ENCODE results near the gene GNB5.

The GNB5 gene

DNA sequence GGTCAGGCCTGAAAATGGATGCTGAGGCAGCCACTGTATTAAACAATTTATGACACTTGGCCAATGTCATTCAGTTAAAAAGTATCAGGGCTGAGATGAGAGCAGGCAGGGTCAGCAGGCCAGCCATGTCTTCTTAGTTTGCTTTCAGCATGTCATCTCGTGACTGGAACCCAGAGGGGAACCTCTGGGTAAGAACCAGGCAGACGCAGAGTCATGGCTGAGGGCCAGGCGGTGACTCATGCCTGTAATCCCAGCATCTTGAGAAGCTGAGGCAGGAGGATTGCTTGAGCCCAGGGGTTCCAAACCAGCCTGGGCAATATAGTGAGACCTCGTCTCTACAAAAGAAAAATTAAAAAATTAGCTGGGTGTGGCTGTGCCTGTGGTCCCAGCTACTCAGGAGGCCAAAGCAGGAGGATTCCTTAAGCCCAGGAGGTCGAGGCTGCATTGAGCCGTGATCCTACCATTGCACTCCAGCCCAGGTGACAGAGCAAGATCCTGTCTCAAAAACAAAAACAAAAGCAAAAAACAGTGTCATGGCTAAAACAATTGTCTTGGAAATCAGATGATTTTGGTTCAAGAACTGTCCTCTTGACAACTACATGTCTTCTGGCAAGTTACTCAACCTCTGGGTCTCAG, 90.3 kb downstream of the GNB5 start:
- H4K8ac ChIP-seq (ENCODE audit: low read length), result peak overlapping the region; percentile 47
- peak overlapping the region; percentile 25 for H2BK5ac ChIP-seq (ENCODE audit: low read depth, low read length, poor library complexity, severe bottlenecking)
- H3K23ac ChIP-seq (ENCODE audit: low read length in 2 of 2), result no peak overlapping the region
- peak overlapping the region; percentile 94 for H2AK5ac ChIP-seq (ENCODE audit: low read length, severe bottlenecking)
- H2AFZ ChIP-seq (ENCODE audit: low read depth, low read length), result no peak overlapping the region
- H2BK12ac ChIP-seq (ENCODE audit: low read length in 2 of 2), result peak overlapping the region; percentile 71 to 87
- no peaks in the 10 kb centered on the region for H3K36me3 ChIP-seq (ENCODE audit: control insufficient read depth in 1 of 2, insufficient read depth in 2 of 2, low read depth in 1 of 2, low read length in 2 of 2)
- H2BK15ac ChIP-seq (ENCODE audit: low read depth, poor library complexity, severe bottlenecking), result no peak overlapping the region
- peak; percentile 99 for DNase-seq
- no peaks in the 10 kb centered on the region for H3K9me3 ChIP-seq (ENCODE audit: control insufficient read depth, low read length)
- H3K18ac ChIP-seq (ENCODE audit: low read depth in 1 of 2, low read length in 2 of 2), result peak overlapping the region; percentile 19 to 84
- no peak overlapping the region for H3K4me2 ChIP-seq (ENCODE audit: low read length, poor library complexity, severe bottlenecking)
- H3K14ac ChIP-seq (ENCODE audit: low read length in 2 of 2), result no peak overlapping the region
- H3K9ac ChIP-seq (ENCODE audit: low read length), result no peak overlapping the region
- peaks cover 25% of the 10 kb centered on the region for H3K4me1 ChIP-seq (ENCODE audit: control insufficient read depth, insufficient read depth, low read depth, low read length)
- no peaks in the 10 kb centered on the region for H3K79me1 ChIP-seq (replicated peaks; ENCODE audit: low read length, poor library complexity, severe bottlenecking)
- H2BK120ac ChIP-seq (ENCODE audit: low read depth, low read length), result no peak overlapping the region
- no peak overlapping the region for H3K4me3 ChIP-seq (ENCODE audit: insufficient read depth in 1 of 2, low read depth in 1 of 2, low read length in 2 of 2)
- no peak overlapping the region for H4K91ac ChIP-seq (ENCODE audit: low read length)
- no peaks in the 10 kb centered on the region for H3K27me3 ChIP-seq (ENCODE audit: control insufficient read depth in 1 of 2, insufficient read depth in 1 of 2, low read length in 2 of 2)
- H3K4ac ChIP-seq (ENCODE audit: low read depth in 1 of 2, low read length in 2 of 2), result peak overlapping the region; percentile 18 to 82
- H3K27ac ChIP-seq (ENCODE audit: low read length, poor library complexity, severe bottlenecking), result no peak overlapping the region
- WGBS, result 45% methylated on average over 6 of the region's 6 CpGs

DNA sequence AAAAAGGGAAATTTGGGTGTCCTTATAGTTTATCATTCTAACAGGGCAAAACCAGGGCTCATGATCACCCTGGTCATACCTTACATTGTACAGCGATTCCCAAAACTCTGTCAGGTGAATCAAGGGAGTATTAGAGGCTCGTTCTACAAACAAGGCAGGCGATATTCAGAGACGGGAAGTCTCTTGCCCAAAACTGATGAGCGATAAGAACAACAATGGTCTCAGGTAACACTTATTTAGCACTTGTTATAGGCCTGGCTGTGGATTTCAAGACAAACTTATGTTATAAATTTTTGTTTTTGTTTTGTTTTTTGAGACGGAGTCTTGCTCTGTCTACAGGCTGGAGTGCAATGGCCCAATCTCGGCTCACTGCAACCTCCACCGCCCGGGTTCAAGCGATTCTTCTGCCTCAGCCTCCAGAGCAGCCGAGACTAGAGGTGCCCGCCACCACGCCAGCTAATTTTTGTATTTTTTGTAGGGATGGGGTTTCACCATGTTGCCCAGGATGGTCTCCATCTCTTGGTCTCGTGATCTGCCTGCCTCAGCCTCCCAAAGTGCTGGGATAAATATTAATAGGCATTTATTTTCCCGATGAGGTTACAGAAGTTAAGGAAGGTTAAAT, 91.4 kb downstream of the GNB5 start:
- Histone ChIP-seq H2BK12ac (ENCODE audit: low read length in 2 of 2) (peak overlapping the region in 1 of 2 experiments; percentile 50), H3K4ac (ENCODE audit: low read depth in 1 of 2, low read length in 2 of 2) (peak overlapping the region in 1 of 2 experiments; percentile 79), H2AFZ (ENCODE audit: low read depth, low read length) (no peak overlapping the region), H3K9me3 (ENCODE audit: control insufficient read depth, low read length) (no peaks in the 10 kb centered on the region), H3K27ac (ENCODE audit: low read length, poor library complexity, severe bottlenecking) (no peak overlapping the region), H3K4me2 (ENCODE audit: low read length, poor library complexity, severe bottlenecking) (no peak overlapping the region), H3K27me3 (ENCODE audit: control insufficient read depth in 1 of 2, insufficient read depth in 1 of 2, low read length in 2 of 2) (no peaks in the 10 kb centered on the region), H3K79me1 (replicated peaks; ENCODE audit: low read length, poor library complexity, severe bottlenecking) (no peaks in the 10 kb centered on the region), H4K8ac (ENCODE audit: low read length) (no peak overlapping the region), H3K4me1 (ENCODE audit: control insufficient read depth, insufficient read depth, low read depth, low read length) (peaks cover 29% of the 10 kb centered on the region), H4K91ac (ENCODE audit: low read length) (no peak overlapping the region), H2BK15ac (ENCODE audit: low read depth, poor library complexity, severe bottlenecking) (no peak overlapping the region), H2BK120ac (ENCODE audit: low read depth, low read length) (no peak overlapping the region), H2BK5ac (ENCODE audit: low read depth, low read length, poor library complexity, severe bottlenecking) (no peak overlapping the region), H3K9ac (ENCODE audit: low read length) (no peak overlapping the region), H3K18ac (ENCODE audit: low read depth in 1 of 2, low read length in 2 of 2) (peak overlapping the region in 1 of 2 experiments; percentile 52), H2AK5ac (ENCODE audit: low read length, severe bottlenecking) (peak overlapping the region; percentile 63), H3K4me3 (ENCODE audit: insufficient read depth in 1 of 2, low read depth in 1 of 2, low read length in 2 of 2) (no peak overlapping the region), H3K36me3 (ENCODE audit: control insufficient read depth in 1 of 2, insufficient read depth in 2 of 2, low read depth in 1 of 2, low read length in 2 of 2) (no peaks in the 10 kb centered on the region), H3K14ac (ENCODE audit: low read length in 2 of 2) (no peak overlapping the region), H3K23ac (ENCODE audit: low read length in 2 of 2) (no peak overlapping the region)
- WGBS, result 95% methylated on average over 15 of the region's 15 CpGs
- no peak for DNase-seq

DNA sequence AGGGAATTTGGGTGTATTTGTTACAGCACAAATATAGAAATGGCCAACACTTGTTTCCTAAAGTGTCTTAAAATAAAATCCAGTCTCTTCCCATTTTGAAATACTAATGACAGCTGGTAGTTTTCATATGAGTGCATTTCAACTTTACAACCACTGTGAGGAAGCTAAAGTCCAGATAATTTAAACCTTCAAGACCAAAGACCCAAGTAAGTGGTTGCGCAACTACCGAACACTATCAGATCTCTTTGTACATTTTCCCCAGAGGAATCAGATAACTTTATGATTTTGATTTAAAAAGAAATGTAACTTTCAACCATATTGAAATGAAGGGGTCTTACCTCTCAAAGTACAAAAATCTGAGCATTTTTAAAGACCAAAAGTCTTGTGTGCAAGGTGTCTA, 92.9 kb downstream of the GNB5 start:
- no peak overlapping the region for H3K4ac ChIP-seq (ENCODE audit: low read depth in 1 of 2, low read length in 2 of 2)
- no peak overlapping the region for H2AK5ac ChIP-seq (ENCODE audit: low read length, severe bottlenecking)
- peaks cover 29% of the 10 kb centered on the region for H3K4me1 ChIP-seq (ENCODE audit: control insufficient read depth, insufficient read depth, low read depth, low read length)
- H4K8ac ChIP-seq (ENCODE audit: low read length), result no peak overlapping the region
- H3K27me3 ChIP-seq (ENCODE audit: control insufficient read depth in 1 of 2, insufficient read depth in 1 of 2, low read length in 2 of 2), result no peaks in the 10 kb centered on the region
- H3K18ac ChIP-seq (ENCODE audit: low read depth in 1 of 2, low read length in 2 of 2), result no peak overlapping the region
- H2BK120ac ChIP-seq (ENCODE audit: low read depth, low read length), result no peak overlapping the region
- peak; percentile 35 for DNase-seq
- H3K36me3 ChIP-seq (ENCODE audit: control insufficient read depth in 1 of 2, insufficient read depth in 2 of 2, low read depth in 1 of 2, low read length in 2 of 2), result no peaks in the 10 kb centered on the region
- no peak overlapping the region for H2AFZ ChIP-seq (ENCODE audit: low read depth, low read length)
- H3K79me1 ChIP-seq (replicated peaks; ENCODE audit: low read length, poor library complexity, severe bottlenecking), result no peaks in the 10 kb centered on the region
- no peak overlapping the region for H3K14ac ChIP-seq (ENCODE audit: low read length in 2 of 2)
- H3K9ac ChIP-seq (ENCODE audit: low read length), result no peak overlapping the region
- no peak overlapping the region for H2BK15ac ChIP-seq (ENCODE audit: low read depth, poor library complexity, severe bottlenecking)
- no peak overlapping the region for H3K27ac ChIP-seq (ENCODE audit: low read length, poor library complexity, severe bottlenecking)
- WGBS, result no CpG with 5 or more reads among the region's 2 CpGs
- no peak overlapping the region for H2BK12ac ChIP-seq (ENCODE audit: low read length in 2 of 2)
- H3K4me2 ChIP-seq (ENCODE audit: low read length, poor library complexity, severe bottlenecking), result no peak overlapping the region
- H4K91ac ChIP-seq (ENCODE audit: low read length), result no peak overlapping the region
- no peaks in the 10 kb centered on the region for H3K9me3 ChIP-seq (ENCODE audit: control insufficient read depth, low read length)
- no peak overlapping the region for H3K23ac ChIP-seq (ENCODE audit: low read length in 2 of 2)
- no peak overlapping the region for H2BK5ac ChIP-seq (ENCODE audit: low read depth, low read length, poor library complexity, severe bottlenecking)
- H3K4me3 ChIP-seq (ENCODE audit: insufficient read depth in 1 of 2, low read depth in 1 of 2, low read length in 2 of 2), result no peak overlapping the region

DNA sequence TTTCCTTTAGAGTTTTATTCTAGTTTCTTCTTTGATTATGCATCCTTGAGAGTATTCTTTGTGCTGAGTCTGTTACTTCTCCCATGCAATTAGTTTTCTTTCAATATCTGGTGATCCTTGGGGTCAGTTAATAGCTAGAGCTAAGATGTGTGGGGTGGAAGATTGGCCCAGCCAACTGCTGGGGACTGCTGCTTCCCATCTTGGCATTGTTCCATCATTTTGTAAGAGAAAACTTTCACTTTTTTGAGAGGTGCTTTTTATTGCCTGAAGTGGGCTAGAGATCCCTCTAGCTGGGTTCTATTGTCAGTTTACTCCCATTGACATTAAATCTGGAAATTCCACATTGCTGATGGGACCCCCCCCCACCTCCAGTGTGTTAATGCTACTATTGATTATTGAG, 94.0 kb downstream of the GNB5 start:
- Histone ChIP-seq H3K23ac (ENCODE audit: low read length in 2 of 2) (no peak overlapping the region), H3K4me2 (ENCODE audit: low read length, poor library complexity, severe bottlenecking) (no peak overlapping the region)

More for the DNA sequence above, 94.0 kb downstream of the GNB5 start:
- Histone ChIP-seq H3K79me1 (replicated peaks; ENCODE audit: low read length, poor library complexity, severe bottlenecking) (no peaks in the 10 kb centered on the region), H3K9me3 (ENCODE audit: control insufficient read depth, low read length) (no peaks in the 10 kb centered on the region), H3K27me3 (ENCODE audit: control insufficient read depth in 1 of 2, insufficient read depth in 1 of 2, low read length in 2 of 2) (no peaks in the 10 kb centered on the region), H4K8ac (ENCODE audit: low read length) (no peak overlapping the region), H2AK5ac (ENCODE audit: low read length, severe bottlenecking) (peak overlapping the region; percentile 46), H3K14ac (ENCODE audit: low read length in 2 of 2) (no peak overlapping the region), H4K91ac (ENCODE audit: low read length) (no peak overlapping the region), H2BK15ac (ENCODE audit: low read depth, poor library complexity, severe bottlenecking) (no peak overlapping the region), H3K36me3 (ENCODE audit: control insufficient read depth in 1 of 2, insufficient read depth in 2 of 2, low read depth in 1 of 2, low read length in 2 of 2) (no peaks in the 10 kb centered on the region), H2BK12ac (ENCODE audit: low read length in 2 of 2) (no peak overlapping the region), H3K27ac (ENCODE audit: low read length, poor library complexity, severe bottlenecking) (no peak overlapping the region), H3K9ac (ENCODE audit: low read length) (no peak overlapping the region), H2BK120ac (ENCODE audit: low read depth, low read length) (no peak overlapping the region), H3K4ac (ENCODE audit: low read depth in 1 of 2, low read length in 2 of 2) (no peak overlapping the region), H3K18ac (ENCODE audit: low read depth in 1 of 2, low read length in 2 of 2) (no peak overlapping the region), H3K4me3 (ENCODE audit: insufficient read depth in 1 of 2, low read depth in 1 of 2, low read length in 2 of 2) (no peak overlapping the region), H3K4me1 (ENCODE audit: control insufficient read depth, insufficient read depth, low read depth, low read length) (peaks cover 28% of the 10 kb centered on the region), H2AFZ (ENCODE audit: low read depth, low read length) (no peak overlapping the region), H2BK5ac (ENCODE audit: low read depth, low read length, poor library complexity, severe bottlenecking) (no peak overlapping the region)
- DNase-seq, result peak; percentile 43
